ENCODE results near the gene TWIST2.

- TF ChIP-seq MXI1 (IDR thresholded peaks at IDR 0.05; ENCODE audit: low read depth, low read length) (no peak), HDAC6 (IDR thresholded peaks at IDR 0.05; ENCODE audit: unreplicated experiment) (no peak), PBX3 (IDR thresholded peaks at IDR 0.05; ENCODE audit: insufficient replicate concordance, low read depth, low read length) (no peak), ZNF24 (IDR thresholded peaks at IDR 0.05) (no peak), CTCF (IDR thresholded peaks at IDR 0.05 in 2 of 3, conservative IDR thresholded peaks at IDR 0.05 in 1 of 3; ENCODE audit: control insufficient read depth in 2 of 3, extremely low read depth in 1 of 3, insufficient read depth in 1 of 3, low read depth in 3 of 3, low read length in 3 of 3) (no peak), SIX5 (IDR thresholded peaks at IDR 0.05; ENCODE audit: low read depth, low read length, severe bottlenecking) (no peak), JUND (IDR thresholded peaks at IDR 0.05; ENCODE audit: low read depth, low read length) (no peak), ATF3 (IDR thresholded peaks at IDR 0.05; ENCODE audit: borderline replicate concordance, extremely low read depth, low read depth, low read length) (no peak), STAT3 (IDR thresholded peaks at IDR 0.05; ENCODE audit: low read depth, low read length) (no peak), SUZ12 (IDR thresholded peaks at IDR 0.05; ENCODE audit: unreplicated experiment) (no peak), ETV6 (conservative IDR thresholded peaks at IDR 0.05 in 1 of 2, IDR thresholded peaks at IDR 0.05 in 1 of 2; ENCODE audit: borderline replicate concordance in 1 of 2, low read depth in 1 of 2) (no peak), ZBTB4 (CRISPR knock-in tag; IDR thresholded peaks at IDR 0.05) (no peak), CHD2 (IDR thresholded peaks at IDR 0.05; ENCODE audit: borderline replicate concordance, low read depth, low read length) (no peak)
Observed at GRCh38 chr2:238898534-238899281, 50.8 kb downstream of the TWIST2 start.
